ENCODE measurements around the gene PLEKHA3.

PLEKHA3 gene

GRCh38 chr2:178527592-178527991 lies 47.3 kb downstream of the PLEKHA3 start:
- no peak for TF ChIP-seq GATA2 (IDR thresholded peaks at IDR 0.05; ENCODE audit: low read depth, low read length)
- no peak for TF ChIP-seq GATA3 (IDR thresholded peaks at IDR 0.05; ENCODE audit: low read depth, low read length)

GRCh38 chr2:178528647-178529046 lies 48.4 kb downstream of the PLEKHA3 start:
- TF ChIP-seq GATA2 (IDR thresholded peaks at IDR 0.05; ENCODE audit: low read depth, low read length) (no peak), GATA3 (IDR thresholded peaks at IDR 0.05; ENCODE audit: low read depth, low read length) (no peak)

- TF ChIP-seq GATA3 (IDR thresholded peaks at IDR 0.05; ENCODE audit: low read depth, low read length) (no peak), GATA2 (IDR thresholded peaks at IDR 0.05; ENCODE audit: low read depth, low read length) (no peak)
Measured at GRCh38 chr2:178529194-178529593, 48.9 kb downstream of the PLEKHA3 start.

- TF ChIP-seq GATA3 (IDR thresholded peaks at IDR 0.05; ENCODE audit: low read depth, low read length) (no peak), GATA2 (IDR thresholded peaks at IDR 0.05; ENCODE audit: low read depth, low read length) (no peak)
Measured at GRCh38 chr2:178530131-178530530, 49.9 kb downstream of the PLEKHA3 start.

GRCh38 chr2:178530625-178531142 lies 50.4 kb downstream of the PLEKHA3 start:
- TF ChIP-seq GATA2 (IDR thresholded peaks at IDR 0.05; ENCODE audit: low read depth, low read length) (no peak), GATA3 (IDR thresholded peaks at IDR 0.05; ENCODE audit: low read depth, low read length) (no peak)

- TF ChIP-seq GATA2 (IDR thresholded peaks at IDR 0.05; ENCODE audit: low read depth, low read length) (no peak), GATA3 (IDR thresholded peaks at IDR 0.05; ENCODE audit: low read depth, low read length) (no peak)
Measured at GRCh38 chr2:178531168-178531567, 50.9 kb downstream of the PLEKHA3 start.

GRCh38 chr2:178536037-178536436 lies 55.8 kb downstream of the PLEKHA3 start:
- TF ChIP-seq GATA2 (IDR thresholded peaks at IDR 0.05; ENCODE audit: low read depth, low read length) = no peak
- TF ChIP-seq GATA3 (IDR thresholded peaks at IDR 0.05; ENCODE audit: low read depth, low read length) = no peak

GRCh38 chr2:178542161-178542560 lies 61.9 kb downstream of the PLEKHA3 start:
- TF ChIP-seq GATA3 (IDR thresholded peaks at IDR 0.05; ENCODE audit: low read depth, low read length) = no peak
- no peak for TF ChIP-seq GATA2 (IDR thresholded peaks at IDR 0.05; ENCODE audit: low read depth, low read length)

- TF ChIP-seq GATA2 (IDR thresholded peaks at IDR 0.05; ENCODE audit: low read depth, low read length) (no peak), GATA3 (IDR thresholded peaks at IDR 0.05; ENCODE audit: low read depth, low read length) (no peak)
Measured at GRCh38 chr2:178542569-178542968, 62.3 kb downstream of the PLEKHA3 start.

- no peak for TF ChIP-seq GATA3 (IDR thresholded peaks at IDR 0.05; ENCODE audit: low read depth, low read length)
- TF ChIP-seq GATA2 (IDR thresholded peaks at IDR 0.05; ENCODE audit: low read depth, low read length) = no peak
Measured at GRCh38 chr2:178550352-178550751, 70.1 kb downstream of the PLEKHA3 start.

GRCh38 chr2:178553047-178553446 lies 72.8 kb downstream of the PLEKHA3 start:
- TF ChIP-seq GATA2 (IDR thresholded peaks at IDR 0.05; ENCODE audit: low read depth, low read length) (no peak), GATA3 (IDR thresholded peaks at IDR 0.05; ENCODE audit: low read depth, low read length) (no peak)

Measured in SH-SY5Y (cell line).